A549 (cell line): ENCODE data around the gene ERCC5. TPM values are rescaled to one million over a fixed set of nuclear protein-coding genes. Genes with fewer than 3 reads are reported as not detected.

Experiments
- ATAC-seq, 2 experiments: fragments of 200-7000 bp in 1 of 2; fragments of >200 bp in 1 of 2; cut with Nextera tagmentation in 1 of 2; cut with Tn5 transposase in 1 of 2; 3 replicates each; pipeline versions ENCODE4 v1.8.0 to v1.9.1; 2018 to 2020; ENCODE audit warnings: mild to moderate bottlenecking in 1 of 2, moderate library complexity in 1 of 2
- CTCF ChIA-PET: fragments of 300-600 bp; sonication (Branson Sonifier 250); formaldehyde crosslinking; extraction: SDS; loops from one replicate; lab custom pipeline; 2021; ENCODE audit warnings: antibody characterized with exemption, inconsistent platforms; lab: Yijun Ruan, JAX
- POLR2A ChIA-PET: fragments of 350-600 bp; formaldehyde crosslinking; extraction: SDS; loops from one replicate; lab custom pipeline; 2021; ENCODE audit warnings: antibody characterized with exemption, inconsistent platforms; lab: Yijun Ruan, JAX
- DNase-seq, 2 experiments: peaks; one replicate each; pipeline versions ENCODE4 v3.0.0 to v3.0.0-alpha.2; 2011 to 2016; ENCODE audit warnings: low read depth in 1 of 2, low spot score in 1 of 2
- FAIRE-seq: peaks from 2 replicates; lab custom pipeline; 2011; peaks lifted over from hg19 to GRCh38; lab: Jason Lieb, UNC
- H3K27ac ChIP-seq, 2 experiments: fragments of >200 bp; sonication (Bioruptor Twin); formaldehyde crosslinking; 3 replicates each; pipeline ENCODE4 v1.5.1; 2016 to 2017
- H3K4me1 ChIP-seq: fragments of >200 bp; sonication (Bioruptor Twin); formaldehyde crosslinking; 3 replicates; pipeline ENCODE4 v1.6.1; 2016
- H3K4me2 ChIP-seq: fragments of >200 bp; sonication (Bioruptor Twin); formaldehyde crosslinking; 3 replicates; pipeline ENCODE4 v1.6.1; 2016
- H3K4me3 ChIP-seq: fragments of >200 bp; sonication (Bioruptor Twin); formaldehyde crosslinking; 3 replicates; pipeline ENCODE4 v1.5.1; 2016
- H3K9me3 ChIP-seq: fragments of >200 bp; sonication (Bioruptor Twin); formaldehyde crosslinking; 3 replicates; pipeline ENCODE4 v1.6.1; 2016
- ATOH8 ChIP-seq: fragments of 250-450 bp; sonication (Bioruptor Pico); IDR thresholded peaks from 2 replicates; pipeline ENCODE4 v1.5.0; 2020; ENCODE audit warnings: low read depth, mild to moderate bottlenecking, moderate library complexity
- BHLHE40 ChIP-seq: IDR thresholded peaks from 2 replicates; pipeline ENCODE4 v1.6.1; 2012; ENCODE audit warnings: low read depth, low read length, inconsistent platforms
- CEBPB ChIP-seq, 2 experiments: fragments of >200 bp in 1 of 2; sonication (Bioruptor Twin) in 1 of 2; formaldehyde crosslinking in 1 of 2; IDR thresholded peaks; 2 replicates each; pipeline ENCODE4 v1.6.1; 2012 to 2016
- CHD4 ChIP-seq: fragments of 200-600 bp; sonication (generic); IDR thresholded peaks from 2 replicates; pipeline ENCODE4 v1.6.1; 2016; ENCODE audit warnings: antibody characterized with exemption, mild to moderate bottlenecking, borderline replicate concordance
- CTCF ChIP-seq: fragments of >200 bp; sonication (Bioruptor Twin); formaldehyde crosslinking; IDR thresholded peaks from 3 replicates; pipeline ENCODE4 v1.5.1; 2016
- EP300 ChIP-seq, 2 experiments: fragments of >200 bp; sonication (Bioruptor Twin); formaldehyde crosslinking; IDR thresholded peaks; 2 replicates in 1 of 2; 3 replicates in 1 of 2; pipeline ENCODE4 v1.6.1; 2016 to 2017
- JUNB ChIP-seq: fragments of >200 bp; sonication (Bioruptor Twin); formaldehyde crosslinking; IDR thresholded peaks from 2 replicates; pipeline ENCODE4 v1.6.1; 2016
- MAX ChIP-seq: IDR thresholded peaks from 2 replicates; pipeline ENCODE4 v1.6.1; 2012
- MAZ ChIP-seq: fragments of 150-350 bp; IDR thresholded peaks from 2 replicates; pipeline ENCODE4 v1.6.1; 2014; ENCODE audit warnings: antibody characterized with exemption, low read depth, low read length, borderline replicate concordance
- NFE2L2 ChIP-seq: fragments of 150-350 bp; conservative IDR thresholded peaks from 2 replicates; pipeline ENCODE4 v1.6.1; 2014; ENCODE audit warnings: low read length
- PHF8 ChIP-seq: fragments of 200-600 bp; sonication (generic); IDR thresholded peaks from 2 replicates; pipeline ENCODE4 v1.6.1; 2016; ENCODE audit warnings: low read depth, mild to moderate bottlenecking, antibody characterized with exemption, moderate library complexity, borderline replicate concordance
- RAD21 ChIP-seq, 2 experiments: fragments of >200 bp in 1 of 2; sonication (Bioruptor Twin) in 1 of 2; formaldehyde crosslinking in 1 of 2; IDR thresholded peaks in 1 of 2; conservative IDR thresholded peaks in 1 of 2; 2 replicates in 1 of 2; 3 replicates in 1 of 2; pipeline ENCODE4 v1.6.1; 2012 to 2018; ENCODE audit warnings: inconsistent platforms in 1 of 2
- RCOR1 ChIP-seq: fragments of 150-350 bp; IDR thresholded peaks from 2 replicates; pipeline ENCODE4 v1.6.1; 2014; ENCODE audit warnings: antibody characterized with exemption, low read length, low read depth
- REST ChIP-seq: fragments of 200-600 bp; sonication (generic); IDR thresholded peaks from 2 replicates; pipeline ENCODE4 v1.6.1; 2016; ENCODE audit warnings: antibody characterized with exemption, mild to moderate bottlenecking, moderate library complexity
- TFCP2L1 ChIP-seq: fragments of 250-450 bp; sonication (Bioruptor Pico); IDR thresholded peaks from 2 replicates; pipeline ENCODE4 v1.5.0; 2021; ENCODE audit warnings: mild to moderate bottlenecking
- ZC3H11A ChIP-seq: fragments of 450-650 bp; IDR thresholded peaks from 2 replicates; pipeline ENCODE4 v1.6.1; 2014; ENCODE audit warnings: antibody characterized with exemption, mild to moderate bottlenecking
- ZFP36 ChIP-seq: fragments of 450-650 bp; IDR thresholded peaks from 2 replicates; pipeline ENCODE4 v1.6.1; 2014; ENCODE audit warnings: borderline replicate concordance; ENCODE audit not compliant: partially characterized antibody
- whole genome bisulfite sequencing: methylation state at CpG from one replicate; pipeline ENCODE4 v1.1.6; 2017; ENCODE audit errors: missing lambda C conversion rate; 5-methylcytosine and 5-hydroxymethylcytosine counted together
- polyA plus RNA-seq, 4 experiments: library from polyadenylated mRNA; depleted of rRNA in 3 of 4; stranded (reverse); fragments of >200 nt; fragmentation: RNase III in 1 of 4; extraction: RNeasy Plus Mini Kit Qiagen cat#74134 plus additional on column Dnase treatment in 1 of 4; gene quantifications; 2 replicates in 3 of 4; 3 replicates in 1 of 4; pipeline ENCODE4 v1.2.3, GENCODE V29; 2011 to 2017
- TF ChIP-seq, protein P1 (sequence below): fragments of >200 bp; sonication (Bioruptor Twin); formaldehyde crosslinking; IDR thresholded peaks from 2 replicates; pipeline ENCODE4 v1.6.1; 2016
- TF ChIP-seq, protein P2 (sequence below): IDR thresholded peaks from 2 replicates; pipeline ENCODE4 v1.6.1; 2012; ENCODE audit warnings: low read depth, borderline replicate concordance

ERCC5 gene
- polyA plus RNA-seq, 2 of the 4 experiments (the other 2 are of a cell fraction) = 19.3 to 24.4 TPM

GRCh38 chr13:102905905-102906771, 60.3 kb downstream of the ERCC5 start:
- ATAC-seq = no peak
- POLR2A ChIA-PET = no interaction called here
- no peaks in the 10 kb centered on the region for H3K4me1 ChIP-seq

More at GRCh38 chr13:102905905-102906771, 60.3 kb downstream of the ERCC5 start:
- 55% methylated on average over 7 of the region's 7 CpGs for WGBS
- CTCF ChIA-PET = no interaction called here
- DNase-seq (no peak), FAIRE-seq (no peak)
- Histone ChIP-seq H3K4me3 (no peak overlapping the region), H3K9me3 (no peaks in the 10 kb centered on the region), H3K27ac (no peak overlapping the region), H3K4me2 (no peak overlapping the region)
- TF ChIP-seq CEBPB (IDR thresholded peaks at IDR 0.05) (no peak), JUNB (no peak), ATOH8 (no peak), CHD4 (no peak), NFE2L2 (no peak), MAX (no peak), MAZ (no peak), EP300 (IDR thresholded peaks at IDR 0.05) (no peak), BHLHE40 (no peak), TFCP2L1 (CRISPR knock-in tag) (no peak), RAD21 (conservative IDR thresholded peaks at IDR 0.05 in 1 of 2, IDR thresholded peaks at IDR 0.05 in 1 of 2) (no peak), REST (no peak), ZFP36 (no peak), RCOR1 (no peak), CTCF (no peak), ZC3H11A (no peak), PHF8 (no peak)
- TF ChIP-seq, protein P1, sequence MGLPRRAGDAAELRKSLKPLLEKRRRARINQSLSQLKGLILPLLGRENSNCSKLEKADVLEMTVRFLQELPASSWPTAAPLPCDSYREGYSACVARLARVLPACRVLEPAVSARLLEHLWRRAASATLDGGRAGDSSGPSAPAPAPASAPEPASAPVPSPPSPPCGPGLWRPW = no peak
- TF ChIP-seq, protein P2, sequence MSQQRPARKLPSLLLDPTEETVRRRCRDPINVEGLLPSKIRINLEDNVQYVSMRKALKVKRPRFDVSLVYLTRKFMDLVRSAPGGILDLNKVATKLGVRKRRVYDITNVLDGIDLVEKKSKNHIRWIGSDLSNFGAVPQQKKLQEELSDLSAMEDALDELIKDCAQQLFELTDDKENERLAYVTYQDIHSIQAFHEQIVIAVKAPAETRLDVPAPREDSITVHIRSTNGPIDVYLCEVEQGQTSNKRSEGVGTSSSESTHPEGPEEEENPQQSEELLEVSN = no peak
